ENCODE measurements around the gene NUDT8.

The NUDT8 gene

GRCh38 chr11:67614730-67615714 is 14.7 kb downstream of the NUDT8 start:
- peak; percentile 61 for TF ChIP-seq CTCF (IDR thresholded peaks at IDR 0.05; ENCODE audit: control insufficient read depth, insufficient read depth, low read depth, low read length, missing control alignments)
- H3K4me3 ChIP-seq (ENCODE audit: control insufficient read depth, low read depth, low read length): no peak overlapping the region
- DNase-seq (ENCODE audit: low read depth): no peak

- peak overlapping the region; percentile 27 for H3K4me3 ChIP-seq (ENCODE audit: control insufficient read depth, low read depth, low read length)
- peak; percentile 76 for TF ChIP-seq CTCF (IDR thresholded peaks at IDR 0.05; ENCODE audit: control insufficient read depth, insufficient read depth, low read depth, low read length, missing control alignments)
- DNase-seq (ENCODE audit: low read depth): no peak
These were observed 15.6 kb downstream of the NUDT8 start for GRCh38 chr11:67613960-67614715.

GRCh38 chr11:67613313-67613959 is 16.3 kb downstream of the NUDT8 start:
- DNase-seq (ENCODE audit: low read depth): no peak
- no peak for TF ChIP-seq CTCF (IDR thresholded peaks at IDR 0.05; ENCODE audit: control insufficient read depth, insufficient read depth, low read depth, low read length, missing control alignments)
- H3K4me3 ChIP-seq (ENCODE audit: control insufficient read depth, low read depth, low read length): no peak overlapping the region

GRCh38 chr11:67612751-67613150 is 17.0 kb downstream of the NUDT8 start:
- no peak for TF ChIP-seq CTCF (IDR thresholded peaks at IDR 0.05; ENCODE audit: control insufficient read depth, insufficient read depth, low read depth, low read length, missing control alignments)
- DNase-seq (ENCODE audit: low read depth): no peak
- no peak overlapping the region for H3K4me3 ChIP-seq (ENCODE audit: control insufficient read depth, low read depth, low read length)

- DNase-seq (ENCODE audit: low read depth): no peak
- no peak for TF ChIP-seq CTCF (IDR thresholded peaks at IDR 0.05; ENCODE audit: control insufficient read depth, insufficient read depth, low read depth, low read length, missing control alignments)
These were observed 17.8 kb downstream of the NUDT8 start for GRCh38 chr11:67611704-67612587.

More at GRCh38 chr11:67611704-67612587, 17.8 kb downstream of the NUDT8 start:
- H3K4me3 ChIP-seq (ENCODE audit: control insufficient read depth, low read depth, low read length): no peak overlapping the region

Data from AG09309 (cell line).